Neural crest cell (in vitro differentiated cells): ENCODE data around the gene TPO. TPM values are rescaled to one million over a fixed set of nuclear protein-coding genes. Genes with fewer than 3 reads are reported as not detected.
"Not testable (repeated sequence)": the region's sequence is repeated elsewhere in the genome, so short reads cannot be mapped to it uniquely, and the experiment has no call there.

ENCODE experiments used
- DNase-seq: peaks from one replicate; pipeline ENCODE4 v3.0.0; 2021; ENCODE audit warnings: low read depth, mixed read lengths, low spot score
- H3K27ac Mint-ChIP-seq: one replicate; pipeline ENCODE4 v1.8.0; 2021; ENCODE audit warnings: mild to moderate bottlenecking, mixed read lengths; ENCODE audit not compliant: unreplicated experiment
- H3K27me3 Mint-ChIP-seq: 2 replicates; pipeline ENCODE4 v1.8.0; 2021; ENCODE audit warnings: low read depth, mild to moderate bottlenecking, mixed read lengths
- H3K36me3 Mint-ChIP-seq: 2 replicates; pipeline ENCODE4 v1.8.0; 2021; ENCODE audit warnings: low read depth, mild to moderate bottlenecking, mixed read lengths
- H3K4me1 Mint-ChIP-seq: 2 replicates; pipeline ENCODE4 v1.8.0; 2021; ENCODE audit warnings: mixed read lengths
- H3K4me3 Mint-ChIP-seq: one replicate; pipeline ENCODE4 v1.8.0; 2021; ENCODE audit warnings: mild to moderate bottlenecking, mixed read lengths
- H3K9me3 Mint-ChIP-seq: 2 replicates; pipeline ENCODE4 v1.8.0; 2021; ENCODE audit warnings: mixed read lengths
- CTCF ChIP-seq: fragments of 200-600 bp; sonication (generic); conservative IDR thresholded peaks from 2 replicates; pipeline ENCODE4 v1.5.0; 2021; ENCODE audit warnings: antibody characterized with exemption, mild to moderate bottlenecking
- total RNA-seq: library from RNA; stranded (reverse); gene quantifications from 2 replicates; pipeline ENCODE4 v1.2.1, GENCODE V29; 2021

TPO gene
- total RNA-seq, 1 donor from 2014 or later: not detected

GRCh38 chr2:1563943-1564891, 151.0 kb downstream of the TPO start:
- H3K4me3 Mint-ChIP-seq: no peak overlapping the region
- no peaks in the 10 kb centered on the region for H3K27me3 Mint-ChIP-seq
- H3K27ac Mint-ChIP-seq: no peak overlapping the region
- no peak for TF ChIP-seq CTCF
- no peaks in the 10 kb centered on the region for H3K4me1 Mint-ChIP-seq
- H3K36me3 Mint-ChIP-seq: peaks cover 9% of the 10 kb centered on the region
- peaks cover 9% of the 10 kb centered on the region for H3K9me3 Mint-ChIP-seq
- no peak for DNase-seq

- Mint-ChIP-seq H3K27ac (no peak overlapping the region), H3K4me3 (no peak overlapping the region), H3K9me3 (peaks cover 9% of the 10 kb centered on the region), H3K4me1 (no peaks in the 10 kb centered on the region), H3K27me3 (no peaks in the 10 kb centered on the region), H3K36me3 (peaks cover 9% of the 10 kb centered on the region)
- no peak for DNase-seq
- TF ChIP-seq CTCF: no peak
Measured at GRCh38 chr2:1567556-1568344, 154.5 kb downstream of the TPO start.

- not testable (repeated sequence) for H3K9me3 Mint-ChIP-seq, H3K4me1 Mint-ChIP-seq, H3K27me3 Mint-ChIP-seq, H3K36me3 Mint-ChIP-seq, H3K4me3 Mint-ChIP-seq, H3K27ac Mint-ChIP-seq, DNase-seq
Measured at GRCh38 chr2:1568345-1568668, 155.0 kb downstream of the TPO start.

- H3K4me1 Mint-ChIP-seq: no peaks in the 10 kb centered on the region
- no peak for TF ChIP-seq CTCF
Measured at GRCh38 chr2:1569879-1570450, 156.7 kb downstream of the TPO start.

GRCh38 chr2:1571477-1572417, 158.5 kb downstream of the TPO start:
- Mint-ChIP-seq H3K4me1 (no peaks in the 10 kb centered on the region), H3K9me3 (peaks cover 9% of the 10 kb centered on the region), H3K4me3 (no peak overlapping the region), H3K27me3 (peaks cover 8% of the 10 kb centered on the region), H3K36me3 (peaks cover 9% of the 10 kb centered on the region), H3K27ac (no peak overlapping the region)
- DNase-seq: no peak
- no peak for TF ChIP-seq CTCF

More at GRCh38 chr2:1569879-1570450, 156.7 kb downstream of the TPO start:
- peaks cover 9% of the 10 kb centered on the region for H3K9me3 Mint-ChIP-seq
- no peak overlapping the region for H3K4me3 Mint-ChIP-seq
- H3K27ac Mint-ChIP-seq: no peak overlapping the region
- peaks cover 9% of the 10 kb centered on the region for H3K36me3 Mint-ChIP-seq
- H3K27me3 Mint-ChIP-seq: peaks cover 8% of the 10 kb centered on the region
- DNase-seq: no peak
